Central memory CD8-positive, alpha-beta T cell (primary cell): ENCODE results near the gene B4GALNT1.
A peak's percentile ranks its signal among the peaks of the same experiment; 100 is the strongest.
"Not testable (repeated sequence)": the region's sequence is repeated elsewhere in the genome, so short reads cannot be mapped to it uniquely, and the experiment has no call there.

Experiments used
- ATAC-seq: fragments of 150-1000 bp; cut with Tn5 transposase; replicated peaks from 2 replicates; pipeline ENCODE4 v1.10.0; 2022; ENCODE audit warnings: mild to moderate bottlenecking, moderate FRiP score, moderate number of reproducible peaks; ENCODE audit not compliant: poor library complexity, severe bottlenecking; ENCODE audit errors: extremely low read depth
- DNase-seq, 2 donors: peaks; one replicate each; pipeline ENCODE4 v3.0.0; 2021; ENCODE audit warnings: low spot score in 2 of 2
- H3K27ac Mint-ChIP-seq: one replicate; pipeline ENCODE4 v1.8.0; 2022; ENCODE audit warnings: low read depth, mild to moderate bottlenecking, moderate library complexity, mixed read lengths
- H3K27me3 Mint-ChIP-seq: one replicate; pipeline ENCODE4 v1.8.0; 2022; ENCODE audit warnings: mixed read lengths
- H3K36me3 Mint-ChIP-seq: one replicate; pipeline ENCODE4 v1.8.0; 2022; ENCODE audit warnings: mild to moderate bottlenecking, moderate library complexity, mixed read lengths; ENCODE audit not compliant: insufficient read depth
- H3K4me1 Mint-ChIP-seq: one replicate; pipeline ENCODE4 v1.8.0; 2022; ENCODE audit warnings: mixed read lengths
- H3K4me3 Mint-ChIP-seq: one replicate; pipeline ENCODE4 v1.8.0; 2022; ENCODE audit warnings: mild to moderate bottlenecking, moderate library complexity, mixed read lengths
- H3K9me3 Mint-ChIP-seq: one replicate; pipeline ENCODE4 v1.8.0; 2022; ENCODE audit warnings: mixed read lengths

Gene B4GALNT1

DNA sequence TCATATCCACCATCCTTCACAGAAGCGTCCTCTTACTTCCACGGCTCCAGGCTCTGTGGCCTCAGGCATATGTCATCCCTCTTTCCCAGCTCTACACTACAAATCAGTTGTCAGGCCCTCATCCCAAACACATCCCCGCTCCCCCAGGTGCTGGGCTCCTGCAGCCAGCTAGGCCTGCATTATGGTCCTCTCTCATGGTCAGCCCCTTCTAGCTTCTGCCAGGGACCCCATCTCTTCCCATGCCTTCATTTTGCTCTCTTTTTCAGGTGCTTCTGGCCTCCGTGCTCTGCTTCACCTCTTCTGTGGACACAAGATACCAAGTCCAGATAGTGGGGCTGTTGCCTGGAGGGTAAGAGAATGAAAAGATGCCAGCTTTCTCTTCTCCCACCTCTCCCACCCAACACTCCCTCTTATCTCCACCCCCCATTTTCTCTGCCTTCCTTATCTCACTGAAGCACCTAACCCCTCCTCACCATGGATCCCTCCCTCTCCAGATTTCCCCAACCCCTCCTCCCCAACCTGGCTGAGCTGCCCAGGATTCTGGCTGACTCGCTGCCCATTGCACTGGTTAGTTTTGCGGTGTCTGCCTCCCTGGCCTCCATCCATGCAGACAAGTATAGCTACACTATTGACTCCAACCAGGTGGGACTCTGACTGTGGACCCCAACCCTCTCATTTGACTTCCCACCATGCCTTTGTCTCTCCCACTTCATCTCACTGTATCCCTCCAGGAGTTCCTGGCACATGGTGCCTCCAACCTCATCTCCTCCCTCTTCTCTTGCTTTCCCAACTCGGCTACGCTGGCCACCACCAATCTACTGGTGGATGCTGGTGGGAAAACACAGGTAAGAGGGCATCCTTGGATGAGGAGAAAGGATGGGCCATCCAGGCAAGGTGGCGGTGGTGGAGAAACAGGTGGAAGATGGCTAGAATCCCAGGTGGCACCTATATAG, 10.4 kb downstream of the B4GALNT1 start:
- Mint-ChIP-seq H3K4me3 (peak overlapping the region; percentile 76), H3K9me3 (no peaks in the 10 kb centered on the region), H3K27me3 (peaks cover 99% of the 10 kb centered on the region), H3K36me3 (peaks cover 6% of the 10 kb centered on the region), H3K4me1 (peaks cover 22% of the 10 kb centered on the region), H3K27ac (no peak overlapping the region)
- ATAC-seq (no peak), DNase-seq (no peak)

- peak overlapping the region; percentile 76 for H3K4me3 Mint-ChIP-seq
- H3K27ac Mint-ChIP-seq, result no peak overlapping the region
- H3K9me3 Mint-ChIP-seq, result no peaks in the 10 kb centered on the region
- DNase-seq, result peak in 1 of 2 donors; percentile 46
- H3K4me1 Mint-ChIP-seq, result peaks cover 22% of the 10 kb centered on the region
- H3K36me3 Mint-ChIP-seq, result peaks cover 6% of the 10 kb centered on the region
- peak; percentile 56 for ATAC-seq
- peaks cover 100% of the 10 kb centered on the region for H3K27me3 Mint-ChIP-seq
Observed at GRCh38 chr12:57621497-57622292, 11.3 kb downstream of the B4GALNT1 start.

DNA sequence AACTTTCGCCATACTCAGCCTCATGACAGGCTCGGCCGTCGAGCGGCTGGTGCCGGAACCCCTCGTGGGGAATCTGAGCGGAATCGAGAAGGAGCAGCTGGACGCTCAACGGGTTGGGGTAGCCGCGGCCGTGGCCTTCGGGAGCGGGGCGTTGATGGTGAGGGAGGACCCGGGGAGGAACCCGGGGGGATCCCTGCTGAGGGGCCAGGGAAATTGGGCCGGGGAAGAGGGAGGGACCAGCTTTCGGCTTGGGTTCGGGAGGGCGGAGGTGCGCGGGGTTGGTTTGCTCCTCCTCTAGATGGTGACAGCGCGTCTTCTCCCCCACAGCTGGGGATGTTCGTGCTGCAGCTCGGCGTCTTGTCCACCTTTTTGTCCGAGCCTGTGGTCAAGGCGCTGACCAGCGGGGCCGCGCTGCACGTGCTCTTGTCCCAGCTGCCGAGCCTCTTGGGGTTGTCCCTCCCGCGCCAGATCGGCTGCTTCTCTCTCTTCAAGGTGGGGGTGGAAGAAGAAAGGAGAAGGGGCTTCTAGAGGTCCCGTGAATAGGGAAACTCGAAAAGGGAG, 12.0 kb downstream of the B4GALNT1 start:
- H3K36me3 Mint-ChIP-seq, result peaks cover 6% of the 10 kb centered on the region
- no peak for DNase-seq
- ATAC-seq, result no peak
- peak overlapping the region; percentile 76 for H3K4me3 Mint-ChIP-seq
- peaks cover 98% of the 10 kb centered on the region for H3K27me3 Mint-ChIP-seq
- H3K4me1 Mint-ChIP-seq, result peaks cover 22% of the 10 kb centered on the region
- H3K27ac Mint-ChIP-seq, result no peak overlapping the region
- no peaks in the 10 kb centered on the region for H3K9me3 Mint-ChIP-seq

DNA sequence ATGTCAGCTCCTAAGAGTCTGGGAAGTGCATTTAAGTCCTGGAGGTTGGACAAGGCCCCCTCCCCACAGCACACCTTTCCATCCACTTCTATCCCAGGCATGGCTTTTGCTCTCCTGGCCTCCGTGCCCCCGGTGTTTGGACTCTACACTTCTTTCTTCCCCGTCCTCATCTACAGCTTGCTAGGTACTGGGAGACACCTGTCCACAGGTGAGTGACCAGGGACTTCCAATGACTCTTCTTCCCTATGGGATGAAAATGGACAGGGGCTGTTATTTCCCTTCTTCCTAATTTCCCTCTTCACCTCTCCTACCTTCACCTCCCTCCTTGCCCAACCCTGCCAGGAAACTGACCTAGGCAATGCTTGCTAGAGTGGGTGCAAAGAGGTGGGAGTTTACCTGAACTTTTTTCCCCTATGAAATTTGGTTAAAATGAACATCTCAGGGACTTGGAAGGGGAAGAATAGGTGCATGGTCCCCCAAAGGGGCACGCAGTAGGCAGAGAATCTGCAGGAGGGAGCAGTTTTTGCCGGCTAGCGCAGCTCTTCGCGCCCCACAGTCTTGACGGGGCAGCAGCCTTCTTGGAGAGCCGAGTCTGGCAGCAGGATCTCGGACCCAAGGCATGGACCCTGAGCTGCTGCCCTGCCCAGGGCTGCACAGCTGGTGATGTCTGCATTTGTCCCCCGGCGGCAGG, 12.6 kb downstream of the B4GALNT1 start:
- H3K4me1 Mint-ChIP-seq, result peaks cover 22% of the 10 kb centered on the region
- no peak for DNase-seq
- no peak for ATAC-seq
- H3K4me3 Mint-ChIP-seq, result peak overlapping the region; percentile 76
- peaks cover 6% of the 10 kb centered on the region for H3K36me3 Mint-ChIP-seq
- H3K27me3 Mint-ChIP-seq, result peaks cover 94% of the 10 kb centered on the region
- H3K9me3 Mint-ChIP-seq, result no peaks in the 10 kb centered on the region
- H3K27ac Mint-ChIP-seq, result no peak overlapping the region

DNA sequence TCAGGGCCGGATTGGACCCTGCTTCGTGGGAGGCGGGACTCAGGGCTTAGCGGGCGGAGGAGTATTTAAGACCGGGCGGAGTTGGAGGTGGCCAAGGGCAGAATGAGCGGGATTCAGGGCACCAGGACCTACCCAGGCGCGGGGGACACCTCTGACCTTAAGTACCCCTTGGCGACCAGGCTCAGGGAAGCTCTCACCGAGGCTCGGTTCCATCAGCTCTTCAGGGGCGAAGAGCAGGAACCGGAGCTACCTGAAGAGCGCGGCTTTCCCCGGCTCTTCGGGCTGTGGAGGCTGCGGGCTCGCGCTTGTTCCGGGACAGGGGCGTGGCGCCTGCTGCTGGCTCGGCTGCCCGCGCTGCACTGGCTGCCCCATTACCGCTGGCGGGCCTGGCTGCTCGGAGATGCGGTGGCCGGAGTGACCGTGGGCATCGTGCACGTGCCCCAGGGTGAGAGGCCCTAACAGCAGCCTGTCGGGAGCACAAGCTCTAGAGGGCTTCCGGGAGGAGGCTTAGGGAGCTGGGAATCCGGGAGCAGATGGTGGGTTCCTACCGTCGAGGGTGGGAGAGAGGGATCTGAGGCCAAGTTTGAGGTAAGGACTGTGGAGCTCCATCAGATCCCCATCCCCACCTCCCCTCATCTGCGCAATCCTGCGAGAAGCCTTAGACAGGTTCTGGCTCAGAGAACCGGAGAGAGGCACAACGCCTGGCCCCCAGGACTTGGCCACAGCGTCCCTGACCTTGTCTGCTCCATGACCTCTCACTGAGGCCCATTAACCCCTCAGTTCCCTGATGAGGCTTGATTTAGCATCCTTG, 13.4 kb downstream of the B4GALNT1 start:
- Mint-ChIP-seq H3K9me3 (no peaks in the 10 kb centered on the region), H3K4me1 (peaks cover 22% of the 10 kb centered on the region), H3K27me3 (peaks cover 94% of the 10 kb centered on the region), H3K36me3 (peaks cover 6% of the 10 kb centered on the region), H3K4me3 (no peak overlapping the region), H3K27ac (no peak overlapping the region)
- no peak for DNase-seq
- no peak for ATAC-seq

DNA sequence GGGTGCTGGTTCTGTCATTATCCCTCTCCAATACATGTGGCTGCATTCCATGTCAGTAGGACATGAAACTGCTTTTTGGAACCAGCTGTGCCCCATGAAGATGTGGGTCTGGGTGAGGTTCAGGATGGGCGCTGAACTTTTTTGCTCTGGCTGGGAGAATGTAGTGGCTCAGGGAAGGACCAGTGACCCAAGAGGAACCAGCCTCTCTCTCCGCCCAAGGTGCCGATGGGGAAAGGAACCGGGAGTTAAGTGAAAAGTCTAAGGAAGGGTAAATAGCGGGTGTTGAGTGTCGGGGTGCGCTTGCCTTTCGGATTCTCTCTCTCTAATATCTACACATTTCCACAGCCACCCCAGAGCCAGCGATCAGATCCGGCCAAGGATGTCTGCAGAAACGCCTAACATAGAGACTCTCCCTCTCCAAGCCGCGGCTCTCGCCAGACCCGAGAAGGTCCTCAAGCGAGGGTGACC, 14.0 kb downstream of the B4GALNT1 start:
- Mint-ChIP-seq H3K27me3 (peaks cover 92% of the 10 kb centered on the region), H3K9me3 (no peaks in the 10 kb centered on the region), H3K4me3 (no peak overlapping the region), H3K27ac (no peak overlapping the region), H3K36me3 (peaks cover 6% of the 10 kb centered on the region), H3K4me1 (peaks cover 22% of the 10 kb centered on the region)
- ATAC-seq, result no peak
- no peak for DNase-seq

- DNase-seq, H3K9me3 Mint-ChIP-seq, H3K36me3 Mint-ChIP-seq, H3K4me3 Mint-ChIP-seq, ATAC-seq, H3K27ac Mint-ChIP-seq: not testable (repeated sequence)
- Mint-ChIP-seq H3K4me1 (peaks cover 22% of the 10 kb centered on the region), H3K27me3 (peaks cover 92% of the 10 kb centered on the region)
Observed at GRCh38 chr12:57618431-57618830, 14.6 kb downstream of the B4GALNT1 start.

DNA sequence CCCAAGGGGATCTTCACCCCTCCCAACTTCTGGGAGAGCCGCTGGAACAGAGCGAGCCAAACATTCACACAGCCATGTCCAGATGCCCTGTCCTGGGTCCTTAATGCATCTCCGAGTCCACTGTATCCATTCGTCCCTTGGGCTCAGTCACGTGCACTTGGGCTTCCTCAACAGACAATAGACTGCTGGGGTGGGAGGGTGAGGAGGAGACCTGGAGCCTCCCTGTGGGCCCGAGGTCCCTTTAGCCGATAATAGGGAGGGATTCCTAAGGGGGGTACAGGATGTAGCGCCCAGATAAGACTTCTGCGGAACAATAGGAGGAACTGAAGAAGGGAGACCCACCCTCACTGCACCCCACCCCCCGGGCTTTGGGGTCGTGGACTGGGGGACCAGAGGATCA, 15.1 kb downstream of the B4GALNT1 start:
- Mint-ChIP-seq H3K4me3 (no peak overlapping the region), H3K36me3 (peaks cover 6% of the 10 kb centered on the region), H3K27ac (no peak overlapping the region), H3K9me3 (no peaks in the 10 kb centered on the region), H3K27me3 (peaks cover 92% of the 10 kb centered on the region), H3K4me1 (peaks cover 22% of the 10 kb centered on the region)
- ATAC-seq (no peak), DNase-seq (no peak)

- Mint-ChIP-seq H3K27me3 (peaks cover 89% of the 10 kb centered on the region), H3K27ac (no peak overlapping the region), H3K4me3 (no peak overlapping the region), H3K9me3 (no peaks in the 10 kb centered on the region), H3K36me3 (peaks cover 6% of the 10 kb centered on the region), H3K4me1 (peaks cover 14% of the 10 kb centered on the region)
- DNase-seq (no peak), ATAC-seq (no peak)
Observed at GRCh38 chr12:57616383-57617101, 16.5 kb downstream of the B4GALNT1 start.

GRCh38 chr12:57615637-57616036, 17.4 kb downstream of the B4GALNT1 start:
- no peaks in the 10 kb centered on the region for H3K9me3 Mint-ChIP-seq
- DNase-seq, result no peak
- peaks cover 5% of the 10 kb centered on the region for H3K4me1 Mint-ChIP-seq
- peaks cover 79% of the 10 kb centered on the region for H3K27me3 Mint-ChIP-seq
- H3K36me3 Mint-ChIP-seq, result peaks cover 2% of the 10 kb centered on the region
- ATAC-seq, result no peak
- no peak overlapping the region for H3K27ac Mint-ChIP-seq
- no peak overlapping the region for H3K4me3 Mint-ChIP-seq

DNA sequence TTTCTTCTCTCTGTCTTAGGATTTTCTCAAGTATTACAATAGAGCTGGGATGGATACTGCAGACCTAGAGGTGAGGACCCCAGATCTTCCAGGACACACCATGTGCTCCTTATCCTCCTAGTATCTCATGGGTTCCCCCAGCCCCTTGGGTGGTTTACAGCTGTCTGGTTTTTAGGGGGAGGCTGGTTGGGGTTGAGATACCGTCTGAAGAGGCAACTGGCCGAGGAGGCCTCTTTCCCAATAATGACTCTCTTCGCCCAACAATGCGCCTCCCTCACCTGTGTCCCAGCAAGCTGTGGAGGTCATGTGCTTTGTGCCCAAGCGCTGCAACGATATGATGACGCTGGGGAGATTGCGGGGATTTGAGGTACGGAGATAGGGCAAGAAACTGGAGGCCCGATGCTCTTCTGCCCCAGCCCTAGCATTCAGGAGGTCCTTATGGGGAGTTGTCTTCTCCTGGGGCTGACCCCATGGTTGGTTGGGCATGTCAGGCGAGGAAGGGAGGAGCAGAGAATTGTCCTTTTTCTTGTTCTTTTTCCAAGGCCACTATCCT, 18.0 kb downstream of the B4GALNT1 start:
- no peaks in the 10 kb centered on the region for H3K36me3 Mint-ChIP-seq
- DNase-seq, result no peak
- no peak for ATAC-seq
- no peak overlapping the region for H3K27ac Mint-ChIP-seq
- H3K9me3 Mint-ChIP-seq, result no peaks in the 10 kb centered on the region
- H3K4me3 Mint-ChIP-seq, result no peak overlapping the region
- H3K4me1 Mint-ChIP-seq, result peaks cover 5% of the 10 kb centered on the region
- peaks cover 73% of the 10 kb centered on the region for H3K27me3 Mint-ChIP-seq
